K562 (cell line): ENCODE results near the gene FRRS1. TPM values are rescaled to one million over a fixed set of nuclear protein-coding genes. Genes with fewer than 3 reads are reported as not detected.

Source experiments
- CBX1 ChIP-seq: sonication (generic); IDR thresholded peaks from 2 replicates; pipeline ENCODE4 v1.6.1; 2016; ENCODE audit warnings: antibody characterized with exemption, low read depth, mild to moderate bottlenecking
- CEBPB ChIP-seq: fragments of 450-650 bp; IDR thresholded peaks from 2 replicates; pipeline ENCODE4 v1.6.1; 2016; ENCODE audit warnings: missing genetic modification characterization, missing compliant biosample characterization
- GTF2A2 ChIP-seq: IDR thresholded peaks from 2 replicates; pipeline ENCODE4 v1.6.1; 2016; ENCODE audit warnings: mild to moderate bottlenecking, missing genetic modification characterization, missing compliant biosample characterization
- GTF2F1 ChIP-seq: IDR thresholded peaks from 2 replicates; pipeline ENCODE4 v1.6.1; 2011; ENCODE audit warnings: low read depth, low read length, improper control_type of control experiment
- MCM5 ChIP-seq: fragments of 450-650 bp; IDR thresholded peaks from 2 replicates; pipeline ENCODE4 v1.6.1; 2016; ENCODE audit warnings: low read depth
- NCOR1 ChIP-seq: fragments of 450-650 bp; IDR thresholded peaks from 2 replicates; pipeline ENCODE4 v1.6.1; 2016; ENCODE audit warnings: mild to moderate bottlenecking, moderate library complexity
- PCBP1 ChIP-seq: fragments of 200-400 bp; formaldehyde crosslinking; IDR thresholded peaks from 2 replicates; pipeline ENCODE4 v1.6.1; 2018; ENCODE audit warnings: mild to moderate bottlenecking, low read depth, low read length; ENCODE audit not compliant: poor library complexity, severe bottlenecking
- SMARCE1 ChIP-seq: fragments of 450-650 bp; IDR thresholded peaks from 2 replicates; pipeline ENCODE4 v1.7.1; 2016; ENCODE audit warnings: mild to moderate bottlenecking
- STAT5A ChIP-seq: IDR thresholded peaks from 2 replicates; pipeline ENCODE4 v1.6.1; 2012; ENCODE audit warnings: low read length, inconsistent platforms, borderline replicate concordance
- STAT5B ChIP-seq: fragments of 250-450 bp; sonication (Bioruptor Pico); IDR thresholded peaks from 2 replicates; pipeline ENCODE4 v1.8.0; 2021; ENCODE audit warnings: mild to moderate bottlenecking, inconsistent platforms
- ZNF431 ChIP-seq: sonication (generic); formaldehyde crosslinking; IDR thresholded peaks from 2 replicates; pipeline ENCODE4 v1.8.0; 2022; ENCODE audit warnings: mild to moderate bottlenecking, missing genetic modification reagents
- ZNF76 ChIP-seq: fragments of 250-450 bp; sonication (Bioruptor Pico); IDR thresholded peaks from 2 replicates; pipeline ENCODE4 v1.4.0; 2020; ENCODE audit warnings: mild to moderate bottlenecking, moderate library complexity, borderline replicate concordance
- polyA plus RNA-seq, 8 experiments: library from polyadenylated mRNA; depleted of rRNA in 4 of 8; stranded (reverse) in 5 of 8; unstranded in 3 of 8; fragments of >200 nt; fragmentation: Nextera tagmentation in 2 of 8; fragmentation: Illumina TruSeq in 1 of 8; extraction: Ambion mirVana in 2 of 8; extraction: Trizol in 1 of 8; gene quantifications; 2 replicates each; pipeline versions ENCODE4 v1.2.1 to v1.2.3, GENCODE V29; 2011 to 2014; ENCODE audit warnings: inconsistent platforms in 1 of 8, missing spikeins in 1 of 8
- total RNA-seq, 7 experiments: library from RNA; depleted of rRNA in 6 of 7; stranded (reverse); fragments of >200 nt in 6 of 7; fragmentation: Illumina TruSeq in 2 of 7; extraction: Trizol in 2 of 7; gene quantifications; 2 replicates each; pipeline versions ENCODE4 v1.2.1 to v1.2.3, GENCODE V29; 2011 to 2021; ENCODE audit warnings: low replicate concordance in 1 of 7
- TF ChIP-seq, protein P1 (sequence below): sonication (generic); formaldehyde crosslinking; IDR thresholded peaks from 2 replicates; pipeline ENCODE4 v1.8.1; 2023; ENCODE audit warnings: mild to moderate bottlenecking, missing genetic modification reagents
- TF ChIP-seq, protein P2 (sequence below): fragments of 450-650 bp; IDR thresholded peaks from 2 replicates; pipeline ENCODE4 v1.7.1; 2018; ENCODE audit warnings: mild to moderate bottlenecking, low read depth; ENCODE audit not compliant: partially characterized antibody
- TF ChIP-seq, protein P3 (sequence below): fragments of 250-450 bp; sonication (Bioruptor Pico); IDR thresholded peaks from 2 replicates; pipeline ENCODE4 v1.8.0; 2021; ENCODE audit warnings: moderate library complexity, mild to moderate bottlenecking, inconsistent platforms
- TF ChIP-seq, protein P4 (sequence below): fragments of 250-450 bp; sonication (Bioruptor Pico); IDR thresholded peaks from 2 replicates; pipeline ENCODE4 v1.4.0; 2020
- TF ChIP-seq, protein P5 (sequence below), 2 experiments: IDR thresholded peaks; 2 replicates each; pipeline ENCODE4 v1.6.1; 2012; ENCODE audit warnings: improper control_type of control experiment in 2 of 2, low read depth in 2 of 2, low read length in 2 of 2, borderline replicate concordance in 1 of 2

FRRS1 gene
- total and polyA plus RNA-seq, 9 of the 15 experiments (the other 6 are each of a cell fraction or from before 2014, with no cell fraction given) = 0.87 to 54.0 (median 23.7) TPM

DNA sequence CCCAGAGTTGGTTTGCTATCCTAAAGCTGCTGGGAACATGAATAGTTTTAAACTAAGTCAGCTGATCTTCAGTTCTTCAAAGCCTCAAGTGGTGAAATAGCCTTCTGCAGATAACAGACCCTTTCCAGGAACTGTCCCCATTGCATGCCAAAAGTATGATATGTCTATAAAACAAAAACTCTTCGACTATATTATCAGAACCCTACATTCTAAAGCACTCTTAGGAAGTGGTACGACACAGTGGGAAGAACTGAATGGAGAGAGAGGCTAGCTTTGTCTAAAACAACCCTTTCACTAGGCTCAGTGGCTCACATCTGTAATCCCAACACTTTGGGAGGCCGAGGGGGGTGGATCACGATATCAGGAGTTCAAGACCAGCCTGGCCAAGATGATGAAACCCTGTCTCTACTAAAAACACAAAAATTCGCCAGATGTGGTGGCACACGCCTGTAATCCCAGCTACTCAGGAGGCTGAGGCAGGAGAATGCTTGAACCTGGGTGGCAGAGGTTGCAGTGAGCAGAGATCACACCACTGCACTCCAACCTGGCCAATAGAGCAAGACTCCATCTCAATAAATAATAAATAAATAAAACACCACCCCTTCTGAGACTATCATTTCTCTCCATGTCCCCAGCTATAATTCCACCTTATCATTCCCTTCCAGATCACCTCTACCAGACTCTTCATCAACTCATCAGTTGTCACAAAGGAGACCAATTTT is 2.2 kb upstream of the FRRS1 start (continued):
- TF ChIP-seq, protein P1, sequence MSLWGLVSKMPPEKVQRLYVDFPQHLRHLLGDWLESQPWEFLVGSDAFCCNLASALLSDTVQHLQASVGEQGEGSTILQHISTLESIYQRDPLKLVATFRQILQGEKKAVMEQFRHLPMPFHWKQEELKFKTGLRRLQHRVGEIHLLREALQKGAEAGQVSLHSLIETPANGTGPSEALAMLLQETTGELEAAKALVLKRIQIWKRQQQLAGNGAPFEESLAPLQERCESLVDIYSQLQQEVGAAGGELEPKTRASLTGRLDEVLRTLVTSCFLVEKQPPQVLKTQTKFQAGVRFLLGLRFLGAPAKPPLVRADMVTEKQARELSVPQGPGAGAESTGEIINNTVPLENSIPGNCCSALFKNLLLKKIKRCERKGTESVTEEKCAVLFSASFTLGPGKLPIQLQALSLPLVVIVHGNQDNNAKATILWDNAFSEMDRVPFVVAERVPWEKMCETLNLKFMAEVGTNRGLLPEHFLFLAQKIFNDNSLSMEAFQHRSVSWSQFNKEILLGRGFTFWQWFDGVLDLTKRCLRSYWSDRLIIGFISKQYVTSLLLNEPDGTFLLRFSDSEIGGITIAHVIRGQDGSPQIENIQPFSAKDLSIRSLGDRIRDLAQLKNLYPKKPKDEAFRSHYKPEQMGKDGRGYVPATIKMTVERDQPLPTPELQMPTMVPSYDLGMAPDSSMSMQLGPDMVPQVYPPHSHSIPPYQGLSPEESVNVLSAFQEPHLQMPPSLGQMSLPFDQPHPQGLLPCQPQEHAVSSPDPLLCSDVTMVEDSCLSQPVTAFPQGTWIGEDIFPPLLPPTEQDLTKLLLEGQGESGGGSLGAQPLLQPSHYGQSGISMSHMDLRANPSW = no peak
- TF ChIP-seq CBX1 (no peak), NCOR1 (peak; percentile 42; the same call in 1 of the 2 replicates), PCBP1 (no peak), STAT5B (CRISPR knock-in tag) (0 out of 2 replicates have a peak, but pooled peaks have one; percentile 41), ZNF76 (CRISPR knock-in tag) (no peak), ZNF431 (CRISPR knock-in tag) (no peak), GTF2A2 (tag) (no peak), CEBPB (tag) (peak; percentile 94), GTF2F1 (no peak), SMARCE1 (peak; percentile 71; the same call in 1 of the 2 replicates), MCM5 (no peak), STAT5A (peak; percentile 89)
- TF ChIP-seq, protein P2, sequence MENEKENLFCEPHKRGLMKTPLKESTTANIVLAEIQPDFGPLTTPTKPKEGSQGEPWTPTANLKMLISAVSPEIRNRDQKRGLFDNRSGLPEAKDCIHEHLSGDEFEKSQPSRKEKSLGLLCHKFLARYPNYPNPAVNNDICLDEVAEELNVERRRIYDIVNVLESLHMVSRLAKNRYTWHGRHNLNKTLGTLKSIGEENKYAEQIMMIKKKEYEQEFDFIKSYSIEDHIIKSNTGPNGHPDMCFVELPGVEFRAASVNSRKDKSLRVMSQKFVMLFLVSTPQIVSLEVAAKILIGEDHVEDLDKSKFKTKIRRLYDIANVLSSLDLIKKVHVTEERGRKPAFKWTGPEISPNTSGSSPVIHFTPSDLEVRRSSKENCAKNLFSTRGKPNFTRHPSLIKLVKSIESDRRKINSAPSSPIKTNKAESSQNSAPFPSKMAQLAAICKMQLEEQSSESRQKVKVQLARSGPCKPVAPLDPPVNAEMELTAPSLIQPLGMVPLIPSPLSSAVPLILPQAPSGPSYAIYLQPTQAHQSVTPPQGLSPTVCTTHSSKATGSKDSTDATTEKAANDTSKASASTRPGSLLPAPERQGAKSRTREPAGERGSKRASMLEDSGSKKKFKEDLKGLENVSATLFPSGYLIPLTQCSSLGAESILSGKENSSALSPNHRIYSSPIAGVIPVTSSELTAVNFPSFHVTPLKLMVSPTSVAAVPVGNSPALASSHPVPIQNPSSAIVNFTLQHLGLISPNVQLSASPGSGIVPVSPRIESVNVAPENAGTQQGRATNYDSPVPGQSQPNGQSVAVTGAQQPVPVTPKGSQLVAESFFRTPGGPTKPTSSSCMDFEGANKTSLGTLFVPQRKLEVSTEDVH = no peak
- TF ChIP-seq, protein P3, sequence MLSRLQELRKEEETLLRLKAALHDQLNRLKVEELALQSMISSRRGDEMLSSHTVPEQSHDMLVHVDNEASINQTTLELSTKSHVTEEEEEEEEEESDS (CRISPR knock-in tag) = no peak
- TF ChIP-seq, protein P4, sequence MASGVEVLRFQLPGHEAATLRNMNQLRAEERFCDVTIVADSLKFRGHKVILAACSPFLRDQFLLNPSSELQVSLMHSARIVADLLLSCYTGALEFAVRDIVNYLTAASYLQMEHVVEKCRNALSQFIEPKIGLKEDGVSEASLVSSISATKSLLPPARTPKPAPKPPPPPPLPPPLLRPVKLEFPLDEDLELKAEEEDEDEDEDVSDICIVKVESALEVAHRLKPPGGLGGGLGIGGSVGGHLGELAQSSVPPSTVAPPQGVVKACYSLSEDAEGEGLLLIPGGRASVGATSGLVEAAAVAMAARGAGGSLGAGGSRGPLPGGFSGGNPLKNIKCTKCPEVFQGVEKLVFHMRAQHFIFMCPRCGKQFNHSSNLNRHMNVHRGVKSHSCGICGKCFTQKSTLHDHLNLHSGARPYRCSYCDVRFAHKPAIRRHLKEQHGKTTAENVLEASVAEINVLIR (CRISPR knock-in tag) = 0 out of 2 replicates have a peak, but pooled peaks have one; percentile 9
- TF ChIP-seq, protein P5, sequence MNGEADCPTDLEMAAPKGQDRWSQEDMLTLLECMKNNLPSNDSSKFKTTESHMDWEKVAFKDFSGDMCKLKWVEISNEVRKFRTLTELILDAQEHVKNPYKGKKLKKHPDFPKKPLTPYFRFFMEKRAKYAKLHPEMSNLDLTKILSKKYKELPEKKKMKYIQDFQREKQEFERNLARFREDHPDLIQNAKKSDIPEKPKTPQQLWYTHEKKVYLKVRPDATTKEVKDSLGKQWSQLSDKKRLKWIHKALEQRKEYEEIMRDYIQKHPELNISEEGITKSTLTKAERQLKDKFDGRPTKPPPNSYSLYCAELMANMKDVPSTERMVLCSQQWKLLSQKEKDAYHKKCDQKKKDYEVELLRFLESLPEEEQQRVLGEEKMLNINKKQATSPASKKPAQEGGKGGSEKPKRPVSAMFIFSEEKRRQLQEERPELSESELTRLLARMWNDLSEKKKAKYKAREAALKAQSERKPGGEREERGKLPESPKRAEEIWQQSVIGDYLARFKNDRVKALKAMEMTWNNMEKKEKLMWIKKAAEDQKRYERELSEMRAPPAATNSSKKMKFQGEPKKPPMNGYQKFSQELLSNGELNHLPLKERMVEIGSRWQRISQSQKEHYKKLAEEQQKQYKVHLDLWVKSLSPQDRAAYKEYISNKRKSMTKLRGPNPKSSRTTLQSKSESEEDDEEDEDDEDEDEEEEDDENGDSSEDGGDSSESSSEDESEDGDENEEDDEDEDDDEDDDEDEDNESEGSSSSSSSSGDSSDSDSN (IDR thresholded peaks at IDR 0.05; ENCODE audit: borderline replicate concordance in 1 of 2, low read depth in 2 of 2, low read length in 2 of 2) = no peak
